ENCODE measurements around the gene FAM210A. TPM values are rescaled to one million over a fixed set of nuclear protein-coding genes. Genes with fewer than 3 reads are reported as not detected.
"Not testable (repeated sequence)": the region's sequence is repeated elsewhere in the genome, so short reads cannot be mapped to it uniquely, and the experiment has no call there.

FAM210A gene
- polyA plus RNA-seq, 1 donor from 2014 or later, result 16.5 TPM

DNA sequence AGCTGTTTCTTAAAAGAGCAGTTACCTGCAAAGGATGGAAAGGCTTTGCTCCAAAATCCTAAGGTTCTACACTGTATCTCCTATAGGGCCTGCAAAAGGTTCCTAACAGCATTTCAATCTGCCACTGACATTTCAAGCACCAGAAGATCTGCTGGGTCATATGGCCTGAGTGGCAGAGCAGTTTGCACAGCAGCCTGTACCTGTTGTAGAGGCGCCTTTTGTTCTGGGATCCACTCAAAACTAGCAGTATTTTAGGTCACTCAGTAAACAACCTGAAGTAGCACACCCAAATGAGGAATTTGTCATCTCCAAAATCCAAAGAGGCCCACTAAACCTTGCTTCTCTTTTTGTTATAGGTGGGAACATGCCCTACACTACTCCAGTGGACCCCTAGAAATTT lies 6.2 kb downstream of the FAM210A start:
- Mint-ChIP-seq H3K4me3 (no peak overlapping the region), H3K36me3 (peaks cover 4% of the 10 kb centered on the region), H3K9me3 (peaks cover 0 to 4% (median 2%) of the 10 kb centered on the region in 3 donors), H3K27ac (no peak overlapping the region), H3K4me1 (peaks cover 7 to 14% (median 10%) of the 10 kb centered on the region in 3 donors), H3K27me3 (no peaks in the 10 kb centered on the region)

DNA sequence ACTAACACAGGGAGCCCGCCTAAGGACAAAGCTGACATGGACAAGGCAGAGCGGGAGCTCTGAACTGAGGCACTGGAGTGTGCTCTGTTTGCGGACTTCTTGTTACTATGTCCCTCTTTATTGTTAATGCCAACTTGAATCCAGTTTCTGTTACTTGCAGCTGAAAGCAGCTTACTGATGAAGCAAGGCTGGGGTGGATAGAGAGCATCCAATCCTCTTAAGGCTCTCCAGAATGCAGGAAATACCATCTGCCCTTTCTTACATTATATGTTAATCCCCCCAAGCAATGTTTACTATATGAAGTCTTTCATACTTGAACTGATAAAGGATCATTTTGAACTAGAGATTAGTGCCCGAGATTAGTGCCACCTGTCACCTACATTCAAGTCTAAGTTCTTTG lies 9.4 kb downstream of the FAM210A start:
- H3K27ac Mint-ChIP-seq, result no peak overlapping the region
- H3K27me3 Mint-ChIP-seq, result no peaks in the 10 kb centered on the region
- H3K9me3 Mint-ChIP-seq, result peaks cover 0 to 4% (median 2%) of the 10 kb centered on the region in 3 donors
- H3K4me3 Mint-ChIP-seq, result no peak overlapping the region
- H3K36me3 Mint-ChIP-seq, result peaks cover 3% of the 10 kb centered on the region
- H3K4me1 Mint-ChIP-seq, result peaks cover 2 to 5% (median 3%) of the 10 kb centered on the region in 3 donors

DNA sequence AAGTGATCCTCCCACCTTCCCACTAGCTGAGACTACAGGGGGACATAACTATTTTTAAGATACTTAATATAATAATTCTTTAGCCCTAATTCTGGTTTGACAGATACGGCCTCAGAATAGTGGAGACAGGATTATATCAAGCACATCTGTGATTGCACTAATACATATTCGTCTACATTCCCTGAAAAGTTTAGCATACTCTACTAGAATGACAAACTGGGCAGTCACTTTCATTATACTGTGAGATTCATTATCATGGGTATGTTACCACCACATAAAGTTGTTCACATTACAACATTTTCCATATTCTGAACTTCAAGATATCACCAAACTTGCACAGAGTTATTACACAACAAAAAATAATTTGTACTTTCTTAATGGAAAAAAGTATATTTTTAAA lies 11.0 kb downstream of the FAM210A start:
- H3K36me3 Mint-ChIP-seq, result peaks cover 5% of the 10 kb centered on the region
- no peak overlapping the region for H3K4me3 Mint-ChIP-seq
- no peak overlapping the region for H3K27ac Mint-ChIP-seq
- H3K4me1 Mint-ChIP-seq, result peaks cover 5 to 11% (median 5%) of the 10 kb centered on the region in 3 donors
- no peaks in the 10 kb centered on the region for H3K27me3 Mint-ChIP-seq
- H3K9me3 Mint-ChIP-seq, result peaks cover 0 to 4% (median 2%) of the 10 kb centered on the region in 3 donors

DNA sequence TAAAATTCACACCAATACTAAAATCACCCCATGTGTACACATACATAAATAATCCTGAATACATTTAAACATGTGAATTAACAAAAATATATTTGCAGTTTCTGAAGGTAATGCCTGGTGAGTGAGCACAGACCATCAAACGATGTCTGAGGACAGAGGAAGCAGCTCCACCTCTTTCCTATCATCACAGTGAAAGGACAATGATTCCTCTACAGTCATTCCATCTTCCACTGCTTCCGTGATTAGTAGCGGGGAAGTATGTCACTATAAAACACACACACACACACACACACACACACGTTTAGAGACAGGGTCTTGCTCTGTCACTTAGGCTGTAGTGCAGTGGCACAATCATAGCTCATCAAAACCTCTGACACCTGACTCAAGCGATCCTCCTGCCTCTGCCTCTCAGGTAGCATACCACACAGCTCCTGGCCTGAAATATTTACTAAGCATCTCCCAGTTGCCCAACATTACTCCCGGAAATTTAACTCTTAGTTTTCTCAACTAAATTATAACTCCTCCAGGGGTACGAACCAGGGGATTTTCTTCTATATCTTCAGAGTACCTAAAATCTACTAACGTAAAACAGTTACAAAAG lies 12.8 kb downstream of the FAM210A start:
- Mint-ChIP-seq H3K27ac (peak overlapping the region in 1 of 3 donors; percentile 50), H3K4me3 (no peak overlapping the region), H3K36me3 (peaks cover 5% of the 10 kb centered on the region), H3K9me3 (peaks cover 0 to 4% (median 2%) of the 10 kb centered on the region in 3 donors), H3K27me3 (no peaks in the 10 kb centered on the region), H3K4me1 (peaks cover 2 to 8% (median 5%) of the 10 kb centered on the region in 3 donors)

DNA sequence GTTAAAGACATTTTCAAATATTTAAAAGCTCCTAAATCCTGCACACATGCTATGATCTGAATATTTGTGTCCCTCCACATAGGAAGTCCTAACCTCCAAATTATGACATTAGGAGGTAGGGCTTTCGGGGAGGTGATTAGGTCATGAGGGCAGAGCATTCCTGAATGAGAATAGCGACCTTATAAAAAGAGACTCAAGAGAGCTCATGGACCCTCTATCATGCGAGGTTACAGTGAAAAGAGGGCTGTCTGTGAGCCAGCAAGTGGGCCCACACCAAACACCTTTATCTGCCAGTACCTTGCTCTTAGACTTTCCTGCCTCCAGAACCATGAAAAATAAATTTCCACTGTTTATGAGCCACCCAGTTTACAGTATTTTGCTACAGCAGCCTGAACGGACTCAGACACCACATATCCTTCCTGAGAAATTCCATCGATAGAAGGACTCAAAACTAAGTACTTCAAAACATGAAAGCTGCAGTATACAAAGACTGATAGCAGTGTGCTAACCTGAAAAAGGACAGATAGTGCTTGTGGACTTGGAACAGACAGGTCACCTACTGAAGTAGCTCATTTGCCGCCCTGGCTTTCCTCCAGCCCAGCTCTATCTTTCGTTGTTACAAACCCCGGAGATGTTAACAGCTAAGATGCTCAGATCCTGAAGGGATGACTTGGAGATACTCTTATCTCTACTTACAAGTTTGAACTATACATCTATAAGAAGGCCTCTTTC lies 13.8 kb downstream of the FAM210A start:
- H3K27ac Mint-ChIP-seq, result no peak overlapping the region
- H3K4me1 Mint-ChIP-seq, result peaks cover 2 to 8% (median 5%) of the 10 kb centered on the region in 3 donors
- no peak overlapping the region for H3K4me3 Mint-ChIP-seq

DNA sequence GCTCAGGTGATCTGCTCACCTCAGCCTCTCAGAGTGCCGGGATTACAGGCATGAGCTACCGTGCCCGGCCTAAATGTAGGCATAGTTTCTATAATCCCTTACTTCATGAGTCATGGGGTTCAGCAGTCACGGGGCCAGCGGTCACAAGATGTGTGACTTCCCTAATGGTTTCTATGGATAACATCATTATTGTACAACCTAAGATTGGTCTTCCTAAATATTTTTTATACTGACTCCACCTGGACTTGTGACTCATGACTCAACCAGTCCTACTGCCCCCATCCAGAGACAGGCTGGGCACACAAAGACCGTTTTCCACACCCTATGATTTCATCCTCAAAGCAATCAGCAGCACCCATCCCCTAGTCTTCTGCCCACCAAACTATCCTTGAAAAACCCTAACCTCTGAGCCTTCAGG lies 15.9 kb downstream of the FAM210A start:
- Mint-ChIP-seq H3K9me3 (no peaks in the 10 kb centered on the region), H3K4me3 (no peak overlapping the region), H3K36me3 (peaks cover 9% of the 10 kb centered on the region), H3K27ac (no peak overlapping the region), H3K27me3 (no peaks in the 10 kb centered on the region), H3K4me1 (peaks cover 1 to 8% (median 5%) of the 10 kb centered on the region in 3 donors)

More for the DNA sequence above, 13.8 kb downstream of the FAM210A start:
- peaks cover 8% of the 10 kb centered on the region for H3K36me3 Mint-ChIP-seq
- H3K27me3 Mint-ChIP-seq, result no peaks in the 10 kb centered on the region
- peaks cover 0 to 2% (median 0%) of the 10 kb centered on the region in 3 donors for H3K9me3 Mint-ChIP-seq

DNA sequence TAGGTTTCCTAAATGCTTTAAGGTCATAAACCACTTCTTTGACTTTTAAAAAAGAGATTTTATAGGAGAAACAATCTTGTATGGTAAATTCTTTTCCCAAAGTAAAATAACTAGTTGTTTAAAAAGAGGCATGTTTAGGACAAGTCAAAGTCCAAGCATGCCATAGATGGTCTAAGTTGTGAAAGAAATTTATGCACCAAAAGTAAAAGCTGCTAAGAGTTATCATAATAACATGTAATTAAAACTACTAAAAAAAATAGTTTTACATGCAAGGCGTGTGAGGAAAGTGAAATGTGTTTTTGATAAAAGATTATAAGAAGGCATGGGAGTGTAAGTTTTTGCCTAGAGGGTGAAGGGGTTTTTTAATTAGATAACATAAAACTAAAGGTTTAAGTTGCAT lies 22.5 kb downstream of the FAM210A start:
- Mint-ChIP-seq H3K4me3 (no peak overlapping the region), H3K9me3 (peaks cover 0 to 25% (median 2%) of the 10 kb centered on the region in 3 donors), H3K27me3 (no peaks in the 10 kb centered on the region), H3K4me1 (peaks cover 9 to 17% (median 10%) of the 10 kb centered on the region in 3 donors), H3K27ac (no peak overlapping the region), H3K36me3 (peaks cover 15% of the 10 kb centered on the region)

DNA sequence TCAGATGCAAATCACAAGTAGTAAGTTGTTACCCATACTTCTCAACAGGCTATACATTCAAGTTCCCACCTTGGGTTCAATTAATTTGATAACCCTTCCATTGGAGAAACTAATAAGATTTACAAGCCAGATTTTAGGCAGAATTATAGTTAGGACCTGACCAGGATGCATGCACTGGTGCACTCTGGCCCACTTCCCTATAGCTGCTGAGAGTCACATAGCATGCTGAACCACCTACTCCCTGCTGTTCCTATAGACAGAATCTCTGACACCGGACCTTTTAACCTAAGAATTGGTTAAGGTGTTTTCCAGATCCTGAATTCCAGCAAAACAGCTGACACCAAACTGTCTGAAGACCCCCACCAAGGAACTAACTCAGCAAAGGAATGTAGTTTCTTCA lies 26.2 kb downstream of the FAM210A start:
- Mint-ChIP-seq H3K4me3 (peak overlapping the region in 1 of 4 donors; percentile 46), H3K4me1 (peaks cover 10 to 19% (median 11%) of the 10 kb centered on the region in 3 donors), H3K36me3 (peaks cover 17% of the 10 kb centered on the region), H3K9me3 (peaks cover 2 to 25% (median 2%) of the 10 kb centered on the region in 3 donors), H3K27me3 (no peaks in the 10 kb centered on the region), H3K27ac (peak overlapping the region in 1 of 3 donors; percentile 32)

DNA sequence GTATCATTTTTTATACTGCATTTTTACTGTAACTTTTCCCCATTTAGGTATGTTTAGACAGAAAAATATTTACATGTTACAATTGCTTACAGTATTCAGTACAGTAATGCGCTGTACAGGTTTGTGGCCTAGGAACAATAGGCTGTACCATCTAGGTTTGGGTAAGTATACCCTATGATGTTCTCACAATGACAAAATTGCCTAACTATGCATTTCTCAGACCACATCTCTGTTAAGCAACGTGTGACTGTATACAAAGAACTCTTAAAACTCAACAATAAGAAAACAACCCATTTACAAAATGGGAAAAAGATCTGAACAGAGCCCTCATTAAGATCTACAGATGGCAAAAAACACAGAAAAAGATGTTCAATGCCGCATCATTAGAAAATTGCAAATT lies 29.4 kb downstream of the FAM210A start:
- Mint-ChIP-seq H3K27me3 (no peaks in the 10 kb centered on the region), H3K27ac (no peak overlapping the region), H3K4me1 (peaks cover 13 to 22% (median 18%) of the 10 kb centered on the region in 3 donors), H3K9me3 (peaks cover 2 to 7% (median 5%) of the 10 kb centered on the region in 3 donors), H3K36me3 (peaks cover 20% of the 10 kb centered on the region), H3K4me3 (no peak overlapping the region)

DNA sequence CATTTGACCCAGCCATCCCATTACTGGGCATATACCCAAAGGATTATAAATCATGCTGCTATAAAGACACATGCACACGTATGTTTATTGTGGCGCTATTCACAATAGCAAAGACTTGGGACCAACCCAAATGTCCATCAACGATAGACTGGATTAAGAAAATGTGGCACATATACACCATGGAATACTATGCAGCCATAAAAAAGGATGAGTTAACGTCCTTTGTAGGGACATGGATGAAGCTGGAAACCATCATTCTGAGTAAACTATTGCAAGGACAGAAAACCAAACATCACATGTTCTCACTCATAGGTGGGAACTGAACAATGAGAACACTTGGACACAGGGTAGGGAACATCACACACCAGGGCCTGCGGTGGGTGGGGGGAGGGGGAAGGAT lies 31.0 kb downstream of the FAM210A start:
- Mint-ChIP-seq H3K36me3 (peaks cover 14% of the 10 kb centered on the region), H3K4me1 (peaks cover 10 to 19% (median 13%) of the 10 kb centered on the region in 3 donors)
- not testable (repeated sequence) for H3K27me3 Mint-ChIP-seq, H3K4me3 Mint-ChIP-seq, H3K9me3 Mint-ChIP-seq, H3K27ac Mint-ChIP-seq

DNA sequence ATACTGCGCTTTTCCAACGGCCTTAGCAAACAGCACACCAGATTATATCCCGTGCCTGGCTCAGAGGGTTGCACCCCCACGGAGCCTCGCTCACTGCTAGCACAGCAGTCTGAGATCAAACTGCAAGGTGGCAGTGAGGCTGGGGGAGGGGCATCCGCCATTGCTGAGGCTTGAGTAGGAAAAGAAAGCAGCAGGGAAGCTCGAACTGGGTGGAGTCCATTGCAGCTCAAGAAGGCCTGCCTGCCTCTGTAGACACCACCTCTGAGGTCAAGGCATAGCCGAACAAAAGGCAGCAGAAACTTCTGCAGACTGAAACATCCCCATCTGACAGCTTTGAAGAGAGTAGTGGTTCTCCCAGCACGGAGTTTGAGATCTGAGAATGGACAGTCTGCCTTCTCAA lies 36.3 kb downstream of the FAM210A start:
- peaks cover 6 to 30% (median 9%) of the 10 kb centered on the region in 3 donors for H3K4me1 Mint-ChIP-seq
- H3K27ac Mint-ChIP-seq, H3K36me3 Mint-ChIP-seq, H3K4me3 Mint-ChIP-seq, H3K9me3 Mint-ChIP-seq, H3K27me3 Mint-ChIP-seq: not testable (repeated sequence)

DNA sequence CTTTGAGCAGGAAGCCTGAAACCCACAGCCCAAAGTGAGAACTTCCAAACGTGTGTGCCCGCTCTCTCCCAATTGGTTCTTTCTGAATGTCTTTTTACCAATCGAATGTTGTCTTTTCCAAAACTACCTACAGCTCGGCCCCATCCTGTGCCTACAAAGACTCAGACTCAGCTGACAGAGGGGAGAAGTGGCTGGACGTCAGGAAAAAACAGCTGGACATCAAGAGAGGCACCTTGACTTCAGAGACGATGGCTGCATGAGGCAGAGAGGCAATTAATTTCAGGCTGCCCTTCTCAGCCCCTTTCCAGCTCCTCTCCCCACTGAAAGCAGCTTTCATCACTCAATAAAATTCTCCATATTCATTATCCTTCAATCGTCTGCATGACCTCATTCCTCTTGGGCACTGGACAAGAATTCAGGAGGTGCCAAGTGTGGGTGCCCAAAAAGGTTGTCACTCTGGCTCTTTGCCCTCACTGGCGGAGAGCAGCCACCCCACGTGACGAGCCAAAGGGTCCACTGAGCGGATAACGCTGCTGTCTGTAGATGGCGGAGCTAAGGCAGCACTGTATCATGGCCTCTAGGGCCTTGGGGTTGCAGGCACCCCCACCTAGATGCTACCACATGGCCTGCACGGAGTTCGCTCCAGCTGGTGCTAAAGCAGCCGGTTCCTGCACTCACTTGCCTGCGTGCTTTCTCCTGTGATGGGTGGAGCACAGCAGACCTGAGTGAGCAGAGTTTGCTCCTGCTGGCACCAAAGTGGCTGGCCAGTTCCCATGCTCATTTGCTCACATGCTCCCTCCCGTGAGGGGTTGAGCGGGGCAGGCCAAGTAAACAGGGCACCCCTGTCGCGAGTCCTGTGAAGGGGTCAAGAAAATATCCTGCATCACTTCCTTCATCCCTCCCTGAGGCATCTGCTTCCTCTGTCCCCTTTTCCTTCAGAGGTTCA lies 37.9 kb downstream of the FAM210A start:
- Mint-ChIP-seq H3K27me3 (no peaks in the 10 kb centered on the region), H3K36me3 (peaks cover 6% of the 10 kb centered on the region), H3K9me3 (peaks cover 0 to 6% (median 6%) of the 10 kb centered on the region in 3 donors), H3K4me1 (peaks cover 3 to 25% (median 9%) of the 10 kb centered on the region in 3 donors), H3K27ac (no peak overlapping the region), H3K4me3 (no peak overlapping the region)

DNA sequence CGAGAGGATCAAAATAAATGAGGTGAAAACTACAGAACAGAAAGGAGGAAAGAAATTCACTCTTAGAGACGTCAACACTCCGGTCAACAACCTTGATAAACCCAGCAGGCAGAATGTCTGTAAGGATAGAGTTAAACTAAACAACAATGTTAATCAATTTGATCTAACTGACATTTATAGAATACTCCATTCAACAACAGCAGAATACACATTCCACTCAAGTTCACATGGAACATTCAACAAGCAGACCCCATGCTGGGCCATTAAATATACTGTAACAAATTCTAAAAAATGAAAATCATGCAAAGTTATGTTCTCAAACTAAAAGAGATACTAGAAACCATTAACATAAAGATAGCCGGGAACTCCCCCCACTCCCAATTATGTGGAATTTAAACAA lies 41.8 kb downstream of the FAM210A start:
- Mint-ChIP-seq H3K4me1 (peaks cover 0 to 19% (median 9%) of the 10 kb centered on the region in 3 donors), H3K9me3 (no peaks in the 10 kb centered on the region), H3K4me3 (no peak overlapping the region), H3K27ac (no peak overlapping the region), H3K27me3 (no peaks in the 10 kb centered on the region), H3K36me3 (peaks cover 3% of the 10 kb centered on the region)

DNA sequence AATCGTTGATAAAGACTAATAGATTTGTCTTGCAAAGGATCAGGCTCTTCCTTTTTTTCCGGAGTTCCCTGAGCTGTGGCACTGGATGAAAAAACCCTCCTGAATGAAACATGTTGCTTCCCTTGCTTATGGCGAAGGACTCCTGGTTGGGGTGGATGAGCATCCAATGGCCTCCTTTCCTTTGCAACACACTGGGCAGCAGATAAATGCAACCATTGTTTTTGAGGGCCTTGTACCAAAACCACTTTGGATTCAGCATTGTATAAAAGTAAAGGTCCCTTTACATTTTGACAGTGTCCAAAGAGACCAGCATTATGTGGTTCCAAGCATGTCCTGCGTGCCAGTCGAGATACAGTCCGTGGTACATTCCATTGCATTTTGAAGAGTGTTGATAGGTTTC lies 44.7 kb downstream of the FAM210A start:
- Mint-ChIP-seq H3K27ac (no peak overlapping the region), H3K4me3 (no peak overlapping the region), H3K9me3 (no peaks in the 10 kb centered on the region), H3K36me3 (peaks cover 2% of the 10 kb centered on the region), H3K4me1 (peaks cover 2 to 12% (median 6%) of the 10 kb centered on the region in 3 donors), H3K27me3 (no peaks in the 10 kb centered on the region)

DNA sequence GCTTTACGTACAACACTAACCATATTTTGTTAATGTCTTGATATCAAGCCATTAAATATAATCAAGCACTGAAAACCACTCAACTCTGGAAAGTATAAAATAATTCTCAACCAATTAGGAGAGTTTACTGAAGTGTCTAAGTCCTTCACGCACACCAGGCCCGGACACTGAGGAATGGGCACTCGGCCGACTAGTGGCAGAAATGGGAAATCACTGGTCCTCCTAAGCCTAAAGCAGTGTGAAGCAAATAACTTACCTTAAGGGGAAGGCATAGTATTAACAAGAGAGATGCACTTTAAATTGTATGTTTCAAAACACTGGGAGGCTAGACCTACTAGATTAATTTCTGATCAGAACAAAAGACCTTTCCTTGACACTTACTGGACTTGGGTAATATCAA lies 45.7 kb downstream of the FAM210A start:
- H3K27ac Mint-ChIP-seq, result peak overlapping the region in 1 of 3 donors; percentile 59
- no peaks in the 10 kb centered on the region for H3K27me3 Mint-ChIP-seq
- no peak overlapping the region for H3K4me3 Mint-ChIP-seq
- H3K4me1 Mint-ChIP-seq, result peaks cover 4 to 6% (median 5%) of the 10 kb centered on the region in 3 donors
- H3K9me3 Mint-ChIP-seq, result no peaks in the 10 kb centered on the region
- H3K36me3 Mint-ChIP-seq, result peaks cover 2% of the 10 kb centered on the region
